ENCODE measurements around the gene TCF7L1. TPM values are rescaled to one million over a fixed set of nuclear protein-coding genes. Genes with fewer than 3 reads are reported as not detected.

TCF7L1 gene
- total and polyA plus RNA-seq, 2 of the 13 experiments (the other 11 are each of a cell fraction or from before 2014, with no cell fraction given), result 0.04 to 0.15 TPM

- peak; percentile 81 for ATAC-seq
- ChIA-PET POLR2A (no interaction called here), CTCF (ENCODE audit: low intra/inter-chr PET ratio, low total read pairs) (no interaction called here)
- Histone ChIP-seq H2AFZ (ENCODE audit: low read length) (no peak overlapping the region), H3K27me3 (ENCODE audit: control insufficient read depth in 1 of 2, insufficient read depth in 2 of 2, low read length in 2 of 2) (peaks cover 4 to 51% of the 10 kb centered on the region in 2 experiments), H3K36me3 (replicated peaks in 1 of 2; ENCODE audit: control insufficient read depth in 1 of 2, insufficient read depth in 2 of 2, low read length in 2 of 2) (no peaks in the 10 kb centered on the region), H3K9me3 (ENCODE audit: low read length) (no peaks in the 10 kb centered on the region), H3K9ac (ENCODE audit: insufficient read depth, low read depth, low read length) (no peak overlapping the region), H3K4me3 (replicated peaks in 1 of 3; ENCODE audit: insufficient read depth in 1 of 3, low read depth in 2 of 3, low read length in 3 of 3) (peak overlapping the region in 1 of 3 experiments; percentile 6; a peak in 1 of 6 replicates), H4K20me1 (ENCODE audit: insufficient read depth, low read length) (no peaks in the 10 kb centered on the region), H3K4me2 (ENCODE audit: low read depth, low read length) (peak overlapping the region; percentile 41), H3K79me2 (ENCODE audit: insufficient read depth, low read length) (no peaks in the 10 kb centered on the region), H3K4me1 (ENCODE audit: insufficient read depth, low read length) (peaks cover 41% of the 10 kb centered on the region), H3K27ac (ENCODE audit: extremely low read length, insufficient read depth, low read length) (no peak overlapping the region)
- 3% methylated on average over 20 of the region's 21 CpGs for WGBS (ENCODE audit: low lambda C conversion rate)
- peak; percentile 62 for DNase-seq (ENCODE audit: low spot score)
- peak; percentile 65 for FAIRE-seq
- BruUV-seq (replicated peaks), result no TSS peak
- intact Hi-C loops (cut with micrococcal nuclease; ENCODE audit: unreplicated experiment) (no loop called here), in situ Hi-C loops (cut with HindIII; ENCODE audit: extremely low pct_ligation_motif_present, low pct_unique_long_range_greater_than_20kb) (no loop called here)
- no peak for TF ChIP-seq AGO2 (optimal IDR thresholded peaks at IDR 0.05; ENCODE audit: low read depth, low read length)
- TF ChIP-seq ZNF296 (CRISPR knock-in tag; conservative IDR thresholded peaks at IDR 0.05), result no peak
- peak; percentile 66; the same call in 1 of the 2 replicates for TF ChIP-seq ZNF691 (CRISPR knock-in tag; IDR thresholded peaks at IDR 0.05; ENCODE audit: borderline replicate concordance, low read depth)
- peak; percentile 77; the same call in 1 of the 2 replicates for TF ChIP-seq ZNF317 (CRISPR knock-in tag; IDR thresholded peaks at IDR 0.05)
- 0 out of 2 replicates have a peak, but pooled peaks have one; percentile 42 for TF ChIP-seq MEF2D (CRISPR knock-in tag; IDR thresholded peaks at IDR 0.05)
- TF ChIP-seq, protein P1, sequence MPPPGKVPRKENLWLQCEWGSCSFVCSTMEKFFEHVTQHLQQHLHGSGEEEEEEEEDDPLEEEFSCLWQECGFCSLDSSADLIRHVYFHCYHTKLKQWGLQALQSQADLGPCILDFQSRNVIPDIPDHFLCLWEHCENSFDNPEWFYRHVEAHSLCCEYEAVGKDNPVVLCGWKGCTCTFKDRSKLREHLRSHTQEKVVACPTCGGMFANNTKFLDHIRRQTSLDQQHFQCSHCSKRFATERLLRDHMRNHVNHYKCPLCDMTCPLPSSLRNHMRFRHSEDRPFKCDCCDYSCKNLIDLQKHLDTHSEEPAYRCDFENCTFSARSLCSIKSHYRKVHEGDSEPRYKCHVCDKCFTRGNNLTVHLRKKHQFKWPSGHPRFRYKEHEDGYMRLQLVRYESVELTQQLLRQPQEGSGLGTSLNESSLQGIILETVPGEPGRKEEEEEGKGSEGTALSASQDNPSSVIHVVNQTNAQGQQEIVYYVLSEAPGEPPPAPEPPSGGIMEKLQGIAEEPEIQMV (CRISPR knock-in tag; IDR thresholded peaks at IDR 0.05; ENCODE audit: low read depth), result peak; percentile 71; the same call in 1 of the 2 replicates
- TF ChIP-seq POLR2AphosphoS5 (IDR thresholded peaks at IDR 0.05; ENCODE audit: low read depth, low read length), result no peak
- 0 out of 2 replicates have a peak, but pooled peaks have one; percentile 9 for TF ChIP-seq ZNF124 (CRISPR knock-in tag; IDR thresholded peaks at IDR 0.05)
- TF ChIP-seq ZNF232 (CRISPR knock-in tag; IDR thresholded peaks at IDR 0.05; ENCODE audit: borderline replicate concordance), result no peak
- TF ChIP-seq SOX5 (CRISPR knock-in tag; IDR thresholded peaks at IDR 0.05; ENCODE audit: borderline replicate concordance), result 0 out of 2 replicates have a peak, but pooled peaks have one; percentile 22
- peak; percentile 20; the same call in 1 of the 2 replicates for TF ChIP-seq ZNF205 (CRISPR knock-in tag; IDR thresholded peaks at IDR 0.05)
- TF ChIP-seq AHDC1 (CRISPR knock-in tag; IDR thresholded peaks at IDR 0.05; ENCODE audit: borderline replicate concordance), result 0 out of 2 replicates have a peak, but pooled peaks have one; percentile 4
- TF ChIP-seq ARNTL (CRISPR knock-in tag; IDR thresholded peaks at IDR 0.05), result peak; percentile 53; the same call in 1 of the 2 replicates
- TF ChIP-seq, protein P2, sequence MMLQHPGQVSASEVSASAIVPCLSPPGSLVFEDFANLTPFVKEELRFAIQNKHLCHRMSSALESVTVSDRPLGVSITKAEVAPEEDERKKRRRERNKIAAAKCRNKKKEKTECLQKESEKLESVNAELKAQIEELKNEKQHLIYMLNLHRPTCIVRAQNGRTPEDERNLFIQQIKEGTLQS (CRISPR knock-in tag; IDR thresholded peaks at IDR 0.05), result 0 out of 2 replicates have a peak, but pooled peaks have one; percentile 47
These were observed 140.8 kb downstream of the TCF7L1 start for GRCh38 chr2:85273738-85274731.

All from HepG2 (cell line).